Measurements from ENCODE around the gene PRR20G. TPM values are rescaled to one million over a fixed set of nuclear protein-coding genes. Genes with fewer than 3 reads are reported as not detected.

PRR20G gene
- polyA plus RNA-seq, 2 of the 4 experiments (the other 2 are of a cell fraction) = not detected

GRCh38 chr3:127254033-127254644 is 33.7 kb downstream of the PRR20G start:
- no peak overlapping the region for H3K27ac ChIP-seq
- 18% methylated on average over 8 of the region's 10 CpGs for WGBS (ENCODE audit: missing lambda C conversion rate)
- FAIRE-seq (no peak), DNase-seq (ENCODE audit: low read depth in 1 of 2, low spot score in 1 of 2) (no peak), ATAC-seq (no peak)
- no peak overlapping the region for H3K4me3 ChIP-seq
- no peaks in the 10 kb centered on the region; the same call in 2 of the 3 replicates for H3K9me3 ChIP-seq
- ChIA-PET CTCF (interaction anchor here (0.9 to 1.3 kb wide), 3 partner anchors 10 to 291 kb away, joined by 3 to 4 read pairs (median 3); no protein-coding TSS in a partner anchor), POLR2A (no interaction called here)
- TF ChIP-seq ELK1 (IDR thresholded peaks at IDR 0.05; ENCODE audit: low read depth, low read length) (no peak), HES2 (IDR thresholded peaks at IDR 0.05) (no peak), ZFP36 (IDR thresholded peaks at IDR 0.05; ENCODE audit: borderline replicate concordance, partially characterized antibody) (no peak), NR3C1 (IDR thresholded peaks at IDR 0.05) (no peak), POLR2A (IDR thresholded peaks at IDR 0.05; ENCODE audit: low read length) (no peak), HOXA7 (CRISPR knock-in tag; IDR thresholded peaks at IDR 0.05) (no peak), EHMT2 (IDR thresholded peaks at IDR 0.05; ENCODE audit: low read depth) (no peak), ZC3H11A (IDR thresholded peaks at IDR 0.05) (no peak), RARB (CRISPR knock-in tag; IDR thresholded peaks at IDR 0.05) (no peak), HDAC2 (IDR thresholded peaks at IDR 0.05) (no peak), JUNB (IDR thresholded peaks at IDR 0.05) (no peak), FOSL2 (IDR thresholded peaks at IDR 0.05) (no peak), FOSL2 (CRISPR knock-in tag; IDR thresholded peaks at IDR 0.05) (no peak), ATOH8 (CRISPR knock-in tag; IDR thresholded peaks at IDR 0.05; ENCODE audit: low read depth) (no peak), TP53 (CRISPR knock-in tag; IDR thresholded peaks at IDR 0.05) (no peak), ZNF302 (CRISPR knock-in tag; IDR thresholded peaks at IDR 0.05) (no peak), MYC (IDR thresholded peaks at IDR 0.05; ENCODE audit: borderline replicate concordance, low read length) (no peak), NFE2L2 (conservative IDR thresholded peaks at IDR 0.05; ENCODE audit: low read length) (no peak), KDM1A (IDR thresholded peaks at IDR 0.05; ENCODE audit: low read depth) (no peak)
- H3K4me1 ChIP-seq = no peaks in the 10 kb centered on the region
- no peak overlapping the region for H3K4me2 ChIP-seq

GRCh38 chr3:127253491-127253890 is 34.4 kb downstream of the PRR20G start:
- no peak for ATAC-seq
- ChIA-PET POLR2A (no interaction called here), CTCF (no interaction called here)
- no peaks in the 10 kb centered on the region for H3K4me1 ChIP-seq
- no peak for FAIRE-seq
- H3K4me3 ChIP-seq = no peak overlapping the region
- H3K9me3 ChIP-seq = no peaks in the 10 kb centered on the region; the same call in 2 of the 3 replicates
- 32% methylated on average over 7 of the region's 7 CpGs for WGBS (ENCODE audit: missing lambda C conversion rate)
- DNase-seq (ENCODE audit: low read depth in 1 of 2, low spot score in 1 of 2) = no peak
- no peak for TF ChIP-seq BHLHE40 (IDR thresholded peaks at IDR 0.05; ENCODE audit: low read depth, low read length)
- no peak for TF ChIP-seq HOXA7 (CRISPR knock-in tag; IDR thresholded peaks at IDR 0.05)
- TF ChIP-seq CHD4 (IDR thresholded peaks at IDR 0.05; ENCODE audit: borderline replicate concordance) = no peak
- TF ChIP-seq TFCP2L1 (CRISPR knock-in tag; IDR thresholded peaks at IDR 0.05) = no peak
- TF ChIP-seq HOXB13 (CRISPR knock-in tag; IDR thresholded peaks at IDR 0.05; ENCODE audit: low read depth) = no peak
- TF ChIP-seq EP300 (IDR thresholded peaks at IDR 0.05) = no peak
- TF ChIP-seq USF2 (IDR thresholded peaks at IDR 0.05) = no peak
- TF ChIP-seq RAD21 (conservative IDR thresholded peaks at IDR 0.05 in 1 of 2, IDR thresholded peaks at IDR 0.05 in 1 of 2) = no peak
- TF ChIP-seq FOXS1 (CRISPR knock-in tag; IDR thresholded peaks at IDR 0.05) = no peak
- TF ChIP-seq ESRRA (IDR thresholded peaks at IDR 0.05; ENCODE audit: borderline replicate concordance, low read length) = no peak
- no peak for TF ChIP-seq ZNF302 (CRISPR knock-in tag; IDR thresholded peaks at IDR 0.05)
- TF ChIP-seq E2F6 (IDR thresholded peaks at IDR 0.05; ENCODE audit: borderline replicate concordance, low read depth) = no peak
- TF ChIP-seq MYC (IDR thresholded peaks at IDR 0.05; ENCODE audit: borderline replicate concordance, low read length) = no peak
- no peak for TF ChIP-seq POLR2A (IDR thresholded peaks at IDR 0.05; ENCODE audit: low read length)
- TF ChIP-seq KDM5A (IDR thresholded peaks at IDR 0.05) = no peak
- no peak for TF ChIP-seq EHMT2 (IDR thresholded peaks at IDR 0.05; ENCODE audit: low read depth)
- TF ChIP-seq RFX5 (IDR thresholded peaks at IDR 0.05) = no peak
- no peak for TF ChIP-seq REST (IDR thresholded peaks at IDR 0.05)
- TF ChIP-seq NFE2L2 (conservative IDR thresholded peaks at IDR 0.05; ENCODE audit: low read length) = no peak
- no peak overlapping the region for H3K27ac ChIP-seq
- no peak overlapping the region for H3K4me2 ChIP-seq

All from A549 (cell line).